Upper lobe of left lung (tissue), 6 donors: ENCODE data around the gene BGN. TPM values are rescaled to one million over a fixed set of nuclear protein-coding genes. Genes with fewer than 3 reads are reported as not detected.

Experiments used
- ATAC-seq, 2 donors: fragments of 200-7000 bp; cut with Tn5 transposase; one replicate each; pipeline ENCODE4 v1.9.1; 2022; ENCODE audit warnings: mild to moderate bottlenecking in 2 of 2, moderate library complexity in 2 of 2; ENCODE audit not compliant: low FRiP score in 2 of 2
- DNase-seq, 2 donors: peaks; one replicate each; pipeline ENCODE4 v3.0.0-alpha.2; 2019 to 2020
- H3K27ac ChIP-seq, 4 donors: fragments of 200-600 bp; sonication (generic); one replicate each; pipeline ENCODE4 v1.5.1; 2016 to 2019
- H3K27me3 ChIP-seq, 4 donors: fragments of 200-600 bp; sonication (generic); one replicate each; pipeline ENCODE4 v1.5.1; 2017 to 2019
- H3K36me3 ChIP-seq, 4 donors: fragments of 200-600 bp; sonication (generic); one replicate each; pipeline ENCODE4 v1.5.1; 2016 to 2019
- H3K4me1 ChIP-seq, 4 donors: fragments of 200-600 bp; sonication (generic); one replicate each; pipeline ENCODE4 v1.5.1; 2018 to 2019
- H3K4me3 ChIP-seq, 4 donors: fragments of 200-600 bp; sonication (generic); one replicate each; pipeline ENCODE4 v1.5.1; 2017 to 2019; ENCODE audit warnings: mild to moderate bottlenecking in 2 of 4, moderate library complexity in 1 of 4
- H3K9me3 ChIP-seq, 4 donors: fragments of 200-600 bp; sonication (generic); one replicate each; pipeline ENCODE4 v1.5.1; 2018 to 2019
- EP300 ChIP-seq, 4 donors: sonication (generic); formaldehyde crosslinking; IDR thresholded peaks; one replicate each; pipeline ENCODE4 v1.5.1; 2017; ENCODE audit warnings: antibody characterized with exemption in 4 of 4, control low read depth in 2 of 4
- POLR2A ChIP-seq, 4 donors: fragments of 450-650 bp; IDR thresholded peaks; one replicate each; pipeline ENCODE4 v1.5.1; 2016 to 2017; ENCODE audit warnings: antibody characterized with exemption in 4 of 4, mild to moderate bottlenecking in 2 of 4
- POLR2AphosphoS5 ChIP-seq, 2 donors: sonication (generic); formaldehyde crosslinking; IDR thresholded peaks; one replicate each; pipeline ENCODE4 v1.5.1; 2017; ENCODE audit warnings: antibody characterized with exemption in 2 of 2
- WGBS, 2 donors: methylation state at CpG; one replicate each; pipeline ENCODE4 v1.1.5; 2017 to 2018; 5-methylcytosine and 5-hydroxymethylcytosine counted together
- total RNA-seq, 6 donors: library from RNA; depleted of rRNA in 4 of 6; stranded (reverse); fragments of >200 nt in 4 of 6; gene quantifications; one replicate each; pipeline versions ENCODE4 v1.1.0 to v1.2.1, GENCODE V29; 2016 to 2021
- TF ChIP-seq, protein P1 (sequence below), 6 experiments: fragments of 450-650 bp in 4 of 6; fragments of 200-600 bp in 2 of 6; sonication (generic) in 2 of 6; IDR thresholded peaks; one replicate each; pipeline ENCODE4 v1.5.1; 2016 to 2019; ENCODE audit warnings: antibody characterized with exemption in 6 of 6
- donor health status: DM: no; HTN: no; CAD: no; lungs with moderate emphysema.
- donor health status: DM: no; HTN: yes; CAD: no; lungs with severe emphysema.

The BGN gene
- total RNA-seq, 6 donors from 2014 or later: 13.0 to 251 (median 86.3) TPM

DNA sequence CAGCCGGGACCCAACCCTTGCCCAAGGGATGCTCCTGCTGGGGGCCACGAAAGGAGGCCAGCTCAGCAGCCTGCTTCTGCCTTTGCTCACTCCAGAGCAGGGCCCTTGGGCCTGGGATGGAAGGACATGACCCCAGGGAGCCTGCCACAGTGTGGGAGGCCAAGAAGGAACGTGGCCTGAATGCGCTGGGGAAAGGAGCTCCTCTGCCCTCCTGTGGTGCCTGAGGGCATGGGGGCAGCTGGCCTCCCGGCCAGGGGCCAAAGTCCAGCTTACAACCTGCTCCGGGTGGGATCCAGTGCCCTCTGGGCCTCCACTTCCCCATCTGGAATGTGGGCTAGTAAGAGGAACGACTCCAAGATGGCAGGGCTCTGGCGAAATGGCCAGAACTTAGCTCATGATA lies 20.7 kb downstream of the BGN start:
- Histone ChIP-seq H3K27me3 (peaks cover 0 to 28% (median 0%) of the 10 kb centered on the region in 4 donors), H3K27ac (no peak overlapping the region), H3K4me3 (no peak overlapping the region), H3K4me1 (peaks cover 0 to 9% (median 0%) of the 10 kb centered on the region in 4 donors), H3K36me3 (no peaks in the 10 kb centered on the region), H3K9me3 (no peaks in the 10 kb centered on the region)
- no peak for ATAC-seq
- 79% methylated on average over 8 of the region's 8 CpGs; no CpG with 5 or more reads in 1 of the 2 donors for WGBS, 2 donors
- peak in 1 of 2 donors; percentile 34 for DNase-seq
- TF ChIP-seq POLR2AphosphoS5 (IDR thresholded peaks at IDR 0.05) (no peak), EP300 (IDR thresholded peaks at IDR 0.05) (no peak), POLR2A (IDR thresholded peaks at IDR 0.05) (no peak)
- TF ChIP-seq, protein P1, sequence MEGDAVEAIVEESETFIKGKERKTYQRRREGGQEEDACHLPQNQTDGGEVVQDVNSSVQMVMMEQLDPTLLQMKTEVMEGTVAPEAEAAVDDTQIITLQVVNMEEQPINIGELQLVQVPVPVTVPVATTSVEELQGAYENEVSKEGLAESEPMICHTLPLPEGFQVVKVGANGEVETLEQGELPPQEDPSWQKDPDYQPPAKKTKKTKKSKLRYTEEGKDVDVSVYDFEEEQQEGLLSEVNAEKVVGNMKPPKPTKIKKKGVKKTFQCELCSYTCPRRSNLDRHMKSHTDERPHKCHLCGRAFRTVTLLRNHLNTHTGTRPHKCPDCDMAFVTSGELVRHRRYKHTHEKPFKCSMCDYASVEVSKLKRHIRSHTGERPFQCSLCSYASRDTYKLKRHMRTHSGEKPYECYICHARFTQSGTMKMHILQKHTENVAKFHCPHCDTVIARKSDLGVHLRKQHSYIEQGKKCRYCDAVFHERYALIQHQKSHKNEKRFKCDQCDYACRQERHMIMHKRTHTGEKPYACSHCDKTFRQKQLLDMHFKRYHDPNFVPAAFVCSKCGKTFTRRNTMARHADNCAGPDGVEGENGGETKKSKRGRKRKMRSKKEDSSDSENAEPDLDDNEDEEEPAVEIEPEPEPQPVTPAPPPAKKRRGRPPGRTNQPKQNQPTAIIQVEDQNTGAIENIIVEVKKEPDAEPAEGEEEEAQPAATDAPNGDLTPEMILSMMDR (IDR thresholded peaks at IDR 0.05): no peak

DNA sequence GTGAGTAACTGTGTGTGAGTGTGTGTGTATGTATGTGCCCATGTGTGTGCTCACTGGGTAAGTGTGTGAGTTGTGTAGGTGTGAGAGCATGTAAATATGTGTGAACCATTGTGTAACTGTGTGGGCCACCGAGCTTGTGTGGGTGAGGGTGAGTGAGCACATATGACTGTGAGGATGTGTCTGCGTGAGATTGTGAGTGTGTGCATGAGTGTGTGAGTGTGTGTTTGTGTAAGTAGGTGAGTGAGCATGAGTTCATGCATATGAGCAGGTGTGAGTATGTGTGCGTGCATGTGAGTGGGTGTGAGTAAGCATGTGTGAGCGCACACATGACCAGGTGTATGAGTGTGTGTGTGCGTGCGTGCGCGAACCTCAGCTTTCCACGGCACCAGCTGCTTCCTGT lies 21.3 kb downstream of the BGN start:
- H3K4me1 ChIP-seq: peaks cover 0 to 9% (median 0%) of the 10 kb centered on the region in 4 donors
- TF ChIP-seq, protein P1 (IDR thresholded peaks at IDR 0.05): no peak
- TF ChIP-seq POLR2AphosphoS5 (IDR thresholded peaks at IDR 0.05) (no peak), POLR2A (IDR thresholded peaks at IDR 0.05) (no peak), EP300 (IDR thresholded peaks at IDR 0.05) (no peak)
- no peaks in the 10 kb centered on the region for H3K36me3 ChIP-seq
- peaks cover 0 to 28% (median 0%) of the 10 kb centered on the region in 4 donors for H3K27me3 ChIP-seq
- H3K27ac ChIP-seq: no peak overlapping the region
- 59 to 78% methylated on average over 6 to 9 of the region's 9 CpGs for WGBS, 2 donors
- no peak overlapping the region for H3K4me3 ChIP-seq
- ATAC-seq: no peak
- DNase-seq: no peak
- H3K9me3 ChIP-seq: no peaks in the 10 kb centered on the region

DNA sequence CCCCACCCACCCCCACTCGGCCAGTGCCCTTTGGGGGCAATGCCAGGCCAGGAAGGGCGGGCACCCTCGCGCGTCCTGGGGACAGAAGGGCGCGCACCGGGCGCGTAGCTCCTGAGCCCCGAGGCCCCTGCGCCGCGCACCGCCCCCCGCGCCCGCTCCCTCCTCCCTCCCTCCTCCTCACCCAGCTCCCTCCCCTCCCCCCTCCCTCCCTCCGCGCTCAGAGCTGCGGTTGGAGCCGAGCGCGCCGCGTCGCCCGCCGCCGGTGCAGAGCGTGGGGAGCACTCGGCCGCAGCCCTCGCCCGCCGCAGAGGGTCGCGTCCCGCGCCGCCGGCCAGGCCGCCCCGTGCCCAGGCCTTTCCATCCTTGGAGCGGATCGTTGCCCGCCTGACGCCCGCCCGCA lies 22.6 kb downstream of the BGN start, which contains the start of gene ATP2B3:
Gene ATP2B3, plus strand, starts transcription at position 220 of the 400 bp plus-strand sequence. CDS start 18,606 bp downstream, outside the sequence.
- WGBS, 2 donors: 34% methylated on average over 4 of the region's 50 CpGs; no CpG with 5 or more reads in 1 of the 2 donors
- H3K27me3 ChIP-seq: peaks cover 0 to 28% (median 0%) of the 10 kb centered on the region in 4 donors
- TF ChIP-seq POLR2AphosphoS5 (IDR thresholded peaks at IDR 0.05): no peak
- TF ChIP-seq POLR2A (IDR thresholded peaks at IDR 0.05): no peak
- TF ChIP-seq EP300 (IDR thresholded peaks at IDR 0.05): no peak
- TF ChIP-seq, protein P1 (IDR thresholded peaks at IDR 0.05): no peak
- H3K4me3 ChIP-seq: no peak within 1 kb of the TSS
- no peaks in the 10 kb centered on the region for H3K9me3 ChIP-seq
- no peak within 1 kb of the TSS for H3K27ac ChIP-seq
- no peak for ATAC-seq
- H3K36me3 ChIP-seq: no peaks in the 10 kb centered on the region
- peaks cover 0 to 9% (median 0%) of the 10 kb centered on the region in 4 donors for H3K4me1 ChIP-seq
- no peak for DNase-seq

DNA sequence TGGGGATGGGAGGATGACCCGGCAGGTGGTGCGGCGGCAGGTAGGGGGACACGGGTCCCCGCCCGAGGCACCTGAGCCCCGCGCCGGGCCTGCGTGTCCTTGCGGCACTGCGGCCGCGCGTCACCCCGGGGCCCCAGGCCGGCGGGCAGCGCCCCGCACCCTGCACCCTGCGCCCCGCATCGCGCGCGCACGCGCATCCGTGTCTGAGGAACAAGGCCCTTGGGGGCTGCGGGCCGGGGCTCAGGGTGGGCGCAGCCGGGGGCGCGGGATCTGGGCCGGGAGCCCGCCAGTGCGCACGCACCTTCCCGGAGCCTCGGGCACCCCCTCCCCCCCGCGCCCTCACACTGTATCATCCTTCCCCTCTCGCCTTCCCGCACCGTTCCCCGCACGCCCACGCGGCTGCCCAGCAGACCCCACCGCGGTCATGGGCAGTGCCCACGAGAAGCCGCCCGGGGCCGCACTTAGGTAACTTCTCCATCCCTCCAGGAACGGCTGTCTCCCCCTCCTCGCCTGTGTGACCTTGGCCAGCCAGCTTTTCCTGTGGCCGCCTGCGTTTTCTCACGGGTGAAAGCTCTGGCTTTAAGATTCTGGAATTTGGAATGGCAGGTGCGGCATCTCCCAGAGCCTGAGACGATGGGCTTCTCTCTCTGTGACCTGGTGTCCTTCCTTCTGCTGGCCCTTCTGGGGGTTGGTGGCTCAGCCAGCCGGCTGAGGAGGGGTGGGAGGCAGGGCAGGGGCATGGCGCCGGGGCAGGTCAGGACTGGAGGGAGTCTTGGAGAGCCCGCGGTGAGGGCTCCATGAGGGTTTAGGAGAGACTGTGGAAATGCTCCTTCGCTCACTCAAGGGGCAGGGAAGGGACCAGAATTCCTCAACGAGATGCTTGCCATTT lies 23.4 kb downstream of the BGN start:
- no peak for TF ChIP-seq POLR2AphosphoS5 (IDR thresholded peaks at IDR 0.05)
- TF ChIP-seq POLR2A (IDR thresholded peaks at IDR 0.05): no peak
- TF ChIP-seq EP300 (IDR thresholded peaks at IDR 0.05): no peak
- TF ChIP-seq, protein P1 (IDR thresholded peaks at IDR 0.05): no peak
- Histone ChIP-seq H3K4me3 (no peak overlapping the region), H3K27ac (no peak overlapping the region), H3K9me3 (no peaks in the 10 kb centered on the region), H3K27me3 (peaks cover 0 to 28% (median 0%) of the 10 kb centered on the region in 4 donors), H3K36me3 (no peaks in the 10 kb centered on the region), H3K4me1 (peaks cover 0 to 9% (median 0%) of the 10 kb centered on the region in 4 donors)
- ATAC-seq (no peak), DNase-seq (peak in 1 of 2 donors; percentile 51)
- WGBS, 2 donors: 44% methylated on average over 25 of the region's 70 CpGs; no CpG with 5 or more reads in 1 of the 2 donors
